Fibroblast of peridontal ligament (primary cell): ENCODE results near the gene ROBO1.
A peak's percentile ranks its signal among the peaks of the same experiment; 100 is the strongest.
"Not testable (repeated sequence)": the region's sequence is repeated elsewhere in the genome, so short reads cannot be mapped to it uniquely, and the experiment has no call there.

Source experiments
- DNase-seq: peaks from one replicate; pipeline ENCODE4 v3.0.0-alpha.2; 2010; ENCODE audit errors: extremely low read depth

Gene ROBO1

DNA sequence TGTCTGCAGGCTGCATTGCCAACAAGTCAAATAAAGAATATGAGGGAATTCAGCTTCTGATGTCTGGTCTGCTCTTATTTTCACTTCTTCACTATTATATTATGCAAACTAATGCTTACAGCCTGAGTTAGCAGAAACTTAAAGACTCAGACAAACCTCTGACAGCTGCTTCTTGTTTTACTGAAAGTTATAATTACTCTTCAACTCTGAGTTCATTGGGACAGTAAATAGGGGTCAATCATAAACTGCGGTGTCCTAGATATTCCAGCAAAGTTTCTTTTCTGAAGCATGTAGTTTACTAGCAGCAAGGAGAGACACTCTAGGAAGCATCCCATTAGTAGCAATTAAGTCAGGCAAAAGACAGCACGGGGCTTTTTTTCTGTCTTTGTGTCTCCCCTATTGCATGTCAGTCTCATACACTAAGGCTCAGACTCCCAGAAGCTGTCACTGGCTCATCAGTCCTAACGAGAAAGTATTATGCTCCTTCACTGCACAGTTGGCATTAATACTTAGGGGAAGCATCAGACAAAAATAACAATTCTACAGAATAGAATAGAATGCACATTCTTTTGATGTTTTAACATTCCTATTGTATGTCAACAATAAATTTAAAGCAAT, 1060.8 kb downstream of the ROBO1 start:
- DNase-seq = no peak

DNA sequence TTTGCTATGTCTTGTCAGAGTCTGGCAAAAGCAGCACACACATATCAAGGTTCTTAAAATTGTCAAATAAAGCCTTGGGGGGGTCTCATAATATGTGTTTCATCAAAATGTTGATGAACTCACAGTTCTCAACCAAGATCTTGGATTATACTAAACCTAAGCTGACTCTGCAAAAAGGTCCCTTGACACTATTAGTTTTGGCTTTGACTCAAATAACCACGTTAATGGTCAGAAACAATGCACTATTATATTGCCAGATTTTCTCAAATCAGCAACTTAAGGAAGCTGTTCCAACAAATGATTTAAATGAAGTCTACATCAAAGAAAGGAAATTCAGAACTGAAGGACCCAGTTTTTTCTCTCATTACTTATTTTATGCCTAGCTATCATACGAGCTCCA, 1063.9 kb downstream of the ROBO1 start:
- DNase-seq = no peak

DNA sequence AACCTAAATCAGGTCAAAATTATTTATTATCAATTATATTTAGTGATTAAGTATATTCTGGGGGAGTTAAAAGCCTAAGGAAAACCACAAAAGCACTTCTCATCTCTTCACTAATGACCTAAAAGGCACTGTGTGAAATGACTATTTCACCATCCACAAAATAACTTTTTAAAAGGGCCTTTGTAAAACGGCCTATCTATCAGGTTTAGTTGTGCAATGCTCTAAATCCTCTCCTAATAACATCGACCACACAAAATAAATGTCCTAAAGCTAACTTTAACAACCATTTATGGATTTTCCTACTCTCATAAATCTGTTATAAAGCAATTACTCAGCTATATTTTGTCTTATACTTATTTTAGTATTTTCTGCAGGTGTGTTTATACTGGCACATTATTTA, 1066.3 kb downstream of the ROBO1 start:
- no peak for DNase-seq

DNA sequence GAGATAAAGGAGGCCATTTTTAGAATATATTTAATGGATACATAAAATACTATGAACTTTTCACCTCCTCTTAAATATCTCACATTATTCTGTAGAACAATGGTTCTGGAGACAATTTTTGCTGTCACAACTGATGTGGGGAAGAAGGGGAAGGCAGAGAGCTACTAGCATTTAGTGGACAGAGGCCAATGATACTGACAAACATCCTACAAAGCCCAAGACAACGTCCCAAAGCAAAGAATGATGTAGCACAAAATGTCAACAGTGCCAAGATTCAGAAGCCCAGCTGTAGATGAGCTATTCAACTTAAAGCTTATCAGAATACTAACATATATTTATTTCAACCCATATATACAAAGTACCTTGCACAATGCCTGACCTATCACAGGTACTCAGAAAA, 1069.4 kb downstream of the ROBO1 start:
- DNase-seq = no peak

DNA sequence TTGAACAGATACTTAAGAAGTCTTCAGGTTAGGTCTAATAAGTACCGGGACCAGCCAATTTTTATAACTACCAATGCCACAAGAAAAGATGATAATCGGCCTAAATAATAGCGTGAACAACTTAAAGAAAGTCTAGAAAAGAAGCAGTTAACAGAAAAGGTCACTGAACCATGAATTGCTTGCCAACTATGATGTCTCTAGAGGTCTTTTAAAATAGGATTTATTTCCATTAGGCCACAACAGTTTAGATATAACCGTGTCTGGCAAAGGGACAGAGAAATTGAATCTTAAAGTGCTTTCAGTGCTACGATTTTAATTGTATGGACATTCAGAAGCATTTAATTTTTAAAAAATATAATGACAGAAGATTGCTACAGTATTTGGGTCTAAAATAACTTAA, 1070.4 kb downstream of the ROBO1 start:
- DNase-seq = peak; percentile 18

DNA sequence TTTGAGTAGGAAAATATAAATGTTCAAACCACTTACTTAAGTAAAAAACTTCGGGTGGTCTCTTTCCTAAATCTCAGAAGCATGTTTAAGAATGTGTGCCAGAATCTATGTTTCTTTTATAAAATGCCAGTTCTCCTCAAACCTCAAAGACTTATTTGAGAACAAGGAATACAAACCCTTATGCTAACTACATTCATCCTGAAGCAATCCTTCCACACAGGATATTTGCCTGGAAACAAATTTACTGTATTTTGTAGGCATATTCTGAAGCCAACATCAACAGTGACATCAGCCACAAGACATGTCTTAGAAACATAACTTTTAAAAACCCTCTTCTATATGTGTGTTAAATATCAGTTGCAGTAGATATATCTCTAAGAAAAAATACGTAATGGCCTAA, 1077.0 kb downstream of the ROBO1 start:
- DNase-seq = peak; percentile 86

DNA sequence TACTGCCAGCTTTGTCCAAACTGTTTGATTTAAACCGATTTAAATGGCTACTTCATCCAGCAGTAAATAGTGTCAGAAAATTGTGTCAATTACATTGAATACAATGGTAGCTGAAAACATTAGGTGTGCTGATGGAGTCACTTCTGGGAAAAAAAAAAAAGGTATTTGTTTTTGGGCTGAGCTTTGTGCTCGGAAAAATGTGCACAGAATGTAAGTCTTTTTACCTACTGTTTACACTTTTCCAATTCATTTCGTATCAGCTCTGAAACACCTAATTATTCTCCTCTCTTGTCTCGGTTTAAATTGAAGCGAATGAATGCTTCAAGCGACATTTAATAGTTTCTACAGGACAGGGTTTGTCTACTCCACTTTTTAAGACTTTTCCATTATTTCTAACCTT, 1078.4 kb downstream of the ROBO1 start:
- no peak for DNase-seq

DNA sequence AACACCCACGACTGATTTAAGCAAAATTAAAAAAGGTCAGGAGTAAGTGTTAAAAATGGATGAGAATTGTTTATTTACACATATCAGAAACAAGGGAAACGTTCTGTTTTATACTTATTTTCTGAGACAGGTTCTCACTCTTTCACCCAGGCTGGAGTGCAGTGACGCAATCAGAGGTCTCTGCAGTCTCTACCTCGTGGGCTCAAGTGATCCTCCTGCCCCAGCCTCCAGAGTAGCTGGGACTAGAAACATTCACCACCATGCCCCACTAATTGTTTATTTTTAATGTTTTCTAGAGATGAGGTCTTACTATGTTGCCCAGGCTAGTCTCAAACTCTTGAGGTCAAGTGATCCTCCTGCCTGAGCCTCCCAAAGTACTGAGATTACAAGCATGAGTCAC, 1080.3 kb downstream of the ROBO1 start:
- no peak for DNase-seq

DNA sequence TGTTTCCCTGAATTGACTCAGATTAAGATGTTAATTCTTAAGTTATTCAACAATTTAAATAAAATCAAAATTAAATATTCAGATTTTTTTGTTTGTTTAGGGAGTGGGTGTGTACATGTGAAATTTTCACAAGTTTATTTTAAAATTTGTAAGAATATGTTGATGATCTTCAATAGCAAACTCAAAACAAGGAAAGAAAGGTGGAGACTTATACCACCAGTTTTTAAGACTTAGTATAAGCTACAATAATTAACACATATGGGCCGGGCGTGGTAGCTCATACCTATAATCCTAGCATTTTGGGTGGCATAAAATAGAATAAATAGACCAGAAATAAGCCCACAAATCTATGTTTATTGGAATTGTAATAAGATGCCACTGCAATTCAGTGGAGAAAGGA, 1084.5 kb downstream of the ROBO1 start:
- no peak for DNase-seq

DNA sequence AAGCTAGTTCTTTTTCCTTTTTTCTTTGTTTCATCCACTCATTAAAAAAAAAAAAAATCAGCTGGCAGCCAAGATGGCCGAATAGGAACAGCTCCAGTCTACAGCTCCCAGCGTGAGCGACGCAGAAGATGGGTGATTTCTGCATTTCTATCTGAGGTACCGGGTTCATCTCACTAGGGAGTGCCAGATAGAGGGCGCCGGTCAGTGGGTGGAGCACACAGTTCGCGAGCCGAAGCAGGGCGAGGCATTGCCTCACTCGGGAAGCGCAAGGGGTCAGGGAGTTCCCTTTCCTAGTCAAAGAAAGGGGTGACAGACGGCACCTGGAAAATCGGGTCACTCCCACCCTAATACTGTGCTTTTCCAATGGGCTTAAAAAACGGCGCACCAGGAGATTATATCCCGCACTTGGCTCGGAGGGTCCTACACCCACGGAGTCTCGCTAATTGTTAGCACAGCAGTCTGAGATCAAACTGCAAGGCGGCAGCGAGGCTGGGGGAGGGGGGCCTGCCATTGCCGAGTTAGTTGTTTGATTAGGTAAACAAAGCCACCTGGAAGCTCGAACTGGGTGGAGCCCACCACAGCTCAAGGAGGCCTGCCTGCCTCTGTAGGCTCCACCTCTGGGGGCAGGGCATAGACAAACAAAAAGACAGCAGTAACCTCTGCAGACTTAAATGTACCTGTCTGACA, 1092.5 kb downstream of the ROBO1 start:
- not testable (repeated sequence) for DNase-seq

DNA sequence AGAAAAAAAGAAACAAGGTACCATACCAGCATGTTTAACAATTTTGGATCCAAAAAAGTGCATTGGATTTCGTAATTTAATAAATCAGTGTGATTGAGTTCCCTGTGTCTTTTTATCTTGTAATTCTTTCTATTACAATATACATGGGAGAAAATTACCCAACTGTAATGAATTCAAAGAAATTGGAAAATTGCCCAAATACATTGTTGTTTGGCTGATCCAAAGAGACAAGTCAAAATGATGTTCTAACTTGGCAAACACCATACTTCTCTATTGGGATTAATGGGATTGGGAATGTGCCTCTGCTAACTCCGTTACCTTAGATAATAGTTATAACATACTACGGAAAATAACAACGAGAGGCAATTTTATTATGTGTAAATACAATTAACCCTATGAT, 1097.1 kb downstream of the ROBO1 start:
- no peak for DNase-seq

DNA sequence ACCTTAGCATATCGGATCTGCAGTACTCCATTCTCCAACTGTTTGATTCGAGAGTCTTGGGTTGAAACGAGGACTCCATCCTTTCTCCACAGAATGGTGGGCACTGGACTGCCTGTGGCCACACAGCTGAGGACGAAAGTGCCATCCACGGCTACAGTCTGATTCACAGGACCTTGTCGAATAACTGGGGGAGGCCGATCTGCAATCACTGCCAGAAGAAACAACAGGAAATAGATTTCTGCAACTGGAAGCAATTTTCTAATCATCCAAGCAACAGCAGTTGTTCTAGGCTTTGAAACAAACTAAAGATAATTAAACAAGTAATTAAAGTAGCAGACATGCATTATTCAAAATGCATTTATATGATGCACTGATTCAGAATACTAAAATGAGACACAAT, 1097.7 kb downstream of the ROBO1 start:
- peak; percentile 46 for DNase-seq

DNA sequence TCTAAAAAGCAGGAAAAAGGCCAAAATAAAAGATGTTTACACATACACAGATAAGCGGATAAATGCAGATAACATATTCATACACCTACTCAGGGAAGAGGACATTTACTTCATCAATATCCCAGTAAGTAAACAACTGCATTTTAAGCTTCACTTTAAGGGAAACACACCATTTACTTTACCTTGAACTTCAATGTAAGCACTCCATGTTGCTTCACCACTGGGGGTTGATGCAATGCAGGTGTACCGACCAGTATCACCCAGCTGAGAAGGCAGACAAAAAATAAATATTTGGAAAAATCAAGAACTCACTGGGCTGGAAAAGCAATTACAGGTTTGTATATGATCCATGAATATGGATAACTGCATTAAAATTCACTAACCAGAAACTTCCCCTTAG, 1099.5 kb downstream of the ROBO1 start:
- DNase-seq = no peak

DNA sequence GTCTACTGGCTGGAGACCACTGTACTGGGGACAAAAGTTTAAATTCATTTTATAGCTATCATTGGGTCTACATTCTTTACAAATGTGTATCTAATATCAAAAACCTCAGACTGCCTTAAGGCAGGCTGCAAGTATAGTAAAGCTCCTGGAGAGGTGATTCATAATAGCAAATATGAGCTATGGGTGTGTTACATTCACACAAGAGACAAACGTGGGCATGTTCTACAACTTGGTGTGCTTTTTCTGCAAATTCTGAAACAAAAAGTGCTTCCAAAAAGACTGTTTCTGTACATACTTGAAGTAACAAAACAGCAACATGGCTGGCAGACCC, 1101.4 kb downstream of the ROBO1 start:
- DNase-seq = peak; percentile 57

DNA sequence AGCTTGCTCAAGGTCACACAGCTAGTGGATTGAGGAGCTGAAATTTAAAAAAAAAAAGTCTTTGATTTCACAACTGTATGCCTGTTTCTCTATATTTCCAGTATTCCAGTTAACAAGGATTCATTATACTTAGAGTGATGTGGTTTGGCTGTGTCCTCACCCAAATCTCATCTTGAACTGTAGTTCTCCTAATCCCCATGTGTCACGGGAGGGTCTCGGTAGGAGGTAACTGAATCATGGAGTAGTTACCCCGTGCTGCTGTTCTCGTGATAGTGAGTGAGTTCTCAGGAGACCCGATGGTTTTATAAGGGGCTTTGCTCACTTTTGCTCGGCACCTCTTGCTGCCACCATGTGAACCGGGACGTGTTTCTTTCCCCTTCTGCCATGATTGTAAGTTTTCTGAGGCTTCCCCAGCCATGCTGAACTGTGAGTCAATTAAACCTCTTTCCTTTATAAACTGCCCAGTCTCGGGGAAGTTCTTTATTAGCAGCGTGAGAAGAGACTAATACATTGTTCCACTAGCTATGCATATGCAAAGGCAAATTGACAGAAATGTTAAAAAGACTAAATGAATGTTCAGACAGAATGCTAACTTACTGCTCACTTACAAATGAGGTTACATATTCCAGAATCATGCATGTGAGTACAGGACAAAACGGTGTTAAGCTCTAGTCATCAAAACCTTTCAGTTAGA, 1101.9 kb downstream of the ROBO1 start:
- peak; percentile 34 for DNase-seq

DNA sequence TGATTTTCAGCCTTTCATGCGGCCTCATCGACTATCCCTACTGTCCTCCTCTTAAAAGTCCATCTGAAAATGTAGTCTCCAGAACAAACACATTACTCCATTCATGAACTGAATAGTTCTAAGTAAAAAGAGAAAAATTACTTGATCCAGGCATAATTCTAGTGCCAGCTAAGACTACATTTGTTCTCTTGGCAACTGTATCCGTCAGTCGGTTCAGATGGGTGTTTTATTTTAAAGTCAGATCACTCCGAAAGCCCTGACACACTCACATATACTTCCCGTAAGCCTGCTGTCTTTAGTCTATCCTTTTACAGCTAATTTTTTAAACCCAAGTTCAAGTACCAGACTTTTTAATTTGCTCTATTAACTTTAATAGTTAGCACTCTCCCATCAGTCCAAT, 1102.7 kb downstream of the ROBO1 start:
- no peak for DNase-seq

DNA sequence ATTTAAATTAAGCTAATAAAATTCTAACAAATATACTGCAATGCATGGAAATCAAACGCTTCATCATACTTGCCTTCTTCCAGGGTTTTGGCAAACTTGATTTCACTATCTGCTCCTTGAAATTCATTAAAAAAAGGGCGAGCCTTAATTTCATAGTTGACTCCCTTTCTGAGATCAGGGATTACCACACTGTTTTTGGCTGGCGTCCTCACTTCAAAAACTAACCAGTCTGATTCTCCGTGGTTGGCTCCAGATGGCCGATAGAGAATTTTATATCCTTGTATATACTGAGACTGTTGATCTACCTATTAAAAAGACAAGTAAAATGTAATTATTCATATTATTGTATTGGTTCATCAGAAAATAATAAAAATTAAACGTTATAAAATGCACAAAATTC, 1106.8 kb downstream of the ROBO1 start:
- peak; percentile 65 for DNase-seq

DNA sequence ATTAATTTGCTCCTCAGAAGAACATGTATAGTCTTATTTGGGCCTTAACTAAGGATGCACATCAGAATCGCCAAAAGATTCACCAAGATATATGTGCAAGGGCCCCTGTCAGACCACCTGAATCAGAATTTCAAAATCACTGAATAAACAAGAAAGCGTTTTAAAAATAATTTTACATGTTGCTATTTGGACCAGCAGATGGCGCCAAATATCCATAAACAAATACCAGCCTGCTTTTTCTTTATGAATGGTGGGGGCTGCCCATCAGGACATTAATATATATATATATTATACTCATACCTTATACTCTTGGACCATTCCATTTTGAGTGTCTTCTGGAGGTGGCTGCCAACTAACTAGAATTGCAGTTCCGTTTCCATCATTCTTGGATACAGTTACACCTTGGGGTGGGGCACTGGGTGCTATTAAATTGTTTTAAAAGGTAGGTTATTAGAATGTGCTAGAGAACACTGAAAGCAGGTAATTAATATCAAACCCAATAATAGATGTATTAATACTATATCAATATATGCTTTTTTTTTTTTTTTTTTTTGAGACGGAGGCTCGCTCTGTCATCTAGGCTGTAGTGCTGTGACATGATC, 1108.3 kb downstream of the ROBO1 start:
- DNase-seq = peak; percentile 76

DNA sequence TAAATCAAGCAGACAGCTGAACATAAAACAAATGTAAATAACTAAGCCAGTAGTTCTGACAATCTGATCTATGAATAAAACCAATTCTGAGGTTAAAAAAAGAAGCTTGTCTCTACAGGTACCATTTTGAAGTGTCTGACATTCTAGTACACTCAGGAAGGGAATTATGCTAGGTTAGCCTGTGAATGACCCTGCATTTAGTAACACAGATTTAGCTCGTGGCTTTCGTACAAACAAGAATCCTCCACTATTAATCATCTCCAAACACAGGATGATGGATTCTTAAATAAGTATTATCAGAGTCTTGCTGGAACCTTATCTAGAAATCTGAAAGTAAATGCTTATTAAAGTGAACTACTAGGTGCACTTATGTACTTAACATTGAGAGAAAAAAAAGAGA, 1120.1 kb downstream of the ROBO1 start:
- no peak for DNase-seq

DNA sequence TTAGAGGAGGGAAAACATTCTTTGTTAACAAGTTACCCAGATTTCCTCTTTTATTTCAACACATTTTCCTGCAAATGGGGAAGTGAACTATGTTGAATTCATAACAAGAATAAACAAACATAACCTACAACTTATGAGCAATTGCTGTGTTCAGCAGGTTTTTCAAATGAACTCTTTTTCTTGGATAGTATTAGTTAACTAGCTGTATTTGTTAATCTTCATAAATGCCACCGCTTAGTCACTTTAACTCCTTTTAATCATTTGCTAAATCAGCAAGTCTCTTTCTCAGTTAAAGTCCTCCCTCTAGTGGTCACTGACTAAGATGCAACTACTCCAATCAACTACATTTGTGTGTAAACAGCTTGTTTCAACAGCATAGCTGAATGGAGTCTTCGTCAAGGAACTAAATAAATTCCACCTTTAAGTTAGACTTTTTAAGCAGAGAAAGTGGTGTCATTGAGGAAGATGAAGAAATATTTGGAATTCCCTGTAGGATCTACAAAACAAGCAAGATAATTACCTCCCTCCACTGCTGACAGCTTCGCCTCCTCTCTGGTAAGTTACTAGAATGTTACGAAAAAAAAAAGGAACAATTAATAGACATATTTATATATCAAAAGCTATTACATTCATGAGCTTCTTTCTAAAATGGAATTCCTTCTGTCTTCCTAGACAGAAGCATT, 1122.0 kb downstream of the ROBO1 start:
- DNase-seq = peak; percentile 89

DNA sequence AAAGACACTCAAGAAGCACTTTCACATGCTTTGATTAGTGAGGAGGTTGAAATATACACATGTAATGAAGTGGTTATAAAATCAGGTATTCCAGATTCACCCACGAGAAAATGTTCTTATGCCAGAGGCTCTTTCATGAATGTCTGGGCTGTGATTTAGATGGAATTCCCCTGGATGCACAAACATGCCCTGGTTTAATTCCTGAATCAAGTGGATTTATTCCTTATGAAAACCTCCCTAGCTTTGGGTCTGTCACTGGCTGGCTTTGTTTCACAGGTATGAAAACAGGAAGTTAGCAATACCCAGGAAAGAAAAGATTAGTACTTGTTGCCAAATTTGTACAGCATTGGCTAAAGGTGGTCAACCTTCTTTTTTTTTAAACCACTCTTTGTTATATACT, 1123.0 kb downstream of the ROBO1 start:
- DNase-seq = no peak

DNA sequence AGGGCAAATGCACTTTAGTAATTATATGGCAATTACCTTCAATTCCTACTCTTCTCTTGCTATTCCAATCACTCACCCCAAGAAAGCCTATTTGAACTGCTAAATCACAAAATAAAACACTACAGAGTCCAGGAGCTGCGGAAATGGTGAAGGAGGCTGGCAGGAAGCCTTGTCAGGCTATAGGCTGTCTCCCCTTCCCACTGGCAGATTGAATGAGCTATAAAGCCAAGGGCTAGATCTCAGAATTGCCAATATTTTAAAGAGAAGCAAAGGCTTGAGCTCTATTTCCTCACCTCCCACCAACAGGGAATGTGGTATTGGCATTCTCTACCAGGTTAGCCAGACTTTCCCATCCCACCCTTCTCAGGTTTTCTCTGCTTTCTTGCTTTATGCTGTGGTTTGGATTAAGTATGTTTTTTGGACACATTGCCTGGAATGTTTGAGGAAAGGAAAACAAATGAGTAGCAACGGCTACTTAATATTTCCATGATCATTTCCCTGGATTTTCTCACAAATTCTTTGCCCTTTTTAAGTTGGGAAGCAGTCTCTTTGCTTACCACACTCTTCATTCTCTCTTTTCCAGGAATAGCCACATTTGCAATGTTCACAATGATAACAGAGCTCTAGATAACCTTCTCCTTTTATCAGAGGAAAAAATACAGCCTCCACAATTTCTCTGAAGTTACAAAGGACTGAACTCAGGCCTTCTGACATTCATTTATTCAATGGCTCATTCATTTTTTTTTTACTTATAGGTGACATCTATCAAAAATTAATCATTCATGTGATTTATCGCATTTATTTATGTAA, 1125.4 kb downstream of the ROBO1 start:
- DNase-seq = no peak
